BJ (cell line): ENCODE measurements around the gene GALK1. TPM values are rescaled to one million over a fixed set of nuclear protein-coding genes. Genes with fewer than 3 reads are reported as not detected.
A peak's percentile ranks its signal among the peaks of the same experiment; 100 is the strongest.

Experiments used
- CTCF ChIA-PET: fragments of 350-600 bp; formaldehyde crosslinking; extraction: SDS; loops from one replicate; lab custom pipeline; 2021; ENCODE audit warnings: antibody characterized with exemption, inconsistent platforms; lab: Yijun Ruan, JAX
- POLR2A ChIA-PET: fragments of 300-600 bp; sonication (Branson Sonifier 250); formaldehyde crosslinking; extraction: SDS; loops from one replicate; lab custom pipeline; 2021; ENCODE audit warnings: antibody characterized with exemption; lab: Charles Lee
- DNase-seq: peaks from one replicate; pipeline ENCODE4 v3.0.0-alpha.2; 2011; ENCODE audit warnings: low read depth
- H3K27me3 ChIP-seq: 2 replicates; pipeline ENCODE4 v1.6.0; 2011; ENCODE audit warnings: low read length; ENCODE audit not compliant: control insufficient read depth, insufficient read depth
- H3K36me3 ChIP-seq: 2 replicates; pipeline ENCODE4 v1.5.1; 2011; ENCODE audit warnings: low read length; ENCODE audit not compliant: control insufficient read depth, insufficient read depth
- H3K4me3 ChIP-seq: 2 replicates; pipeline ENCODE4 v1.5.1; 2011; ENCODE audit warnings: low read depth, mild to moderate bottlenecking, control low read depth, low read length
- CTCF ChIP-seq: IDR thresholded peaks from 2 replicates; pipeline ENCODE4 v1.5.1; 2011; ENCODE audit warnings: low read depth, mild to moderate bottlenecking, control low read depth, inconsistent platforms, low read length, moderate library complexity; ENCODE audit not compliant: insufficient read depth
- polyA plus RNA-seq: library from polyadenylated mRNA; depleted of rRNA; stranded (reverse); fragments of >200 nt; gene quantifications from 2 replicates; pipeline ENCODE4 v1.2.3, GENCODE V29; 2011

Gene GALK1
- polyA plus RNA-seq, 1 experiment, result 35.8 TPM

GRCh38 chr17:75750661-75751423 lies 14.2 kb downstream of the GALK1 start:
- ChIA-PET POLR2A (no interaction called here), CTCF (interaction anchor here (0.8 to 14.2 kb wide), 19 partner anchors 12 to 204 kb away, joined by 3 to 607 read pairs (median 14); partner anchors contain the start of genes GALK1, RECQL5, SAP30BP and SMIM5)
- Histone ChIP-seq H3K27me3 (no peaks in the 10 kb centered on the region), H3K36me3 (no peaks in the 10 kb centered on the region), H3K4me3 (no peak overlapping the region)
- no peak for DNase-seq
- TF ChIP-seq CTCF, result no peak

DNA sequence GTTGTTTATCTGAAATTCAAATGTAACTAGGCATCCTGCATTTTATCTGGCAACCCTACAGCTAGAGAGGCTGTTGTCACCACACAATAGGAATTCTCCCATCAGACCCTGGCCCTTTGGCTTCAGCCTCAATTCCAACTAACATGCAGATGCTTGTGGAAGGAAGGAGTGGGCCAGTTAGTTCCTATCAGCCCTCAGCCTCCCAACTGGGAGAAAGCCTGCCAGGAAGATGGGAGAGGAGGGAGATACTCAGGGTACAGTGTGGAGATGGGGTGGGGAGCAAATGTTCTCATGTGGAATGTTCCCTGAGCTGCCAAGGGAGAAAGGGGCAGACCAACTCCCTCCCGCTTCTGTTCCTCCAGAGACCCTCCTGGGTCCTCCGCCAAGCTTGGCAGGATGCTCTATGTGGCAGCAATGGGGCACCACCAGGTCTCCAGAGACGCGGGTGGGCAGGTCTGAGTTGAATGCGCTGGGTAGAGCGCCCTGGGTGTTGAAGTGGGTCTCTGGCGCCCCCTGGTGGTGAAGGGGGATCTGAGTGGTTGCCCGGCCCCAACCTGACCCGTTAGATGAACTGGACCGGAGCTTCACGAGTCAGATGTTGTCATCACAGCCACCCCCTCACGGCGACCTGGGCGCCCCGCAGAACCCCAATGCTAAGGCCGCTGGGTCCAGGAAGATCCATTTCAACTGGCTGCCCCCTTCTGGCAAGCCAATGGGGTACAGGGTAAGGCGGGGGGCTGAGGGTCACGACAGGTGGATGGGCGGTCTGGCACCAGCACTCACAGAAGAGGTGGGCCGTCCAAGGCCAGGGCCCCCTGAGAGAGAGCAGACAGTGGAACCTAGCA lies 15.2 kb downstream of the GALK1 start:
- TF ChIP-seq CTCF, result peak; percentile 92
- Histone ChIP-seq H3K36me3 (no peaks in the 10 kb centered on the region), H3K27me3 (no peaks in the 10 kb centered on the region), H3K4me3 (no peak overlapping the region)
- DNase-seq, result no peak
- POLR2A ChIA-PET, result no interaction called here
- CTCF ChIA-PET, result interaction anchor here (0.5 to 14.2 kb wide), 37 partner anchors 12 to 327 kb away, joined by 3 to 607 read pairs (median 6); partner anchors contain the start of genes GALK1, ITGB4, RECQL5 and SAP30BP

DNA sequence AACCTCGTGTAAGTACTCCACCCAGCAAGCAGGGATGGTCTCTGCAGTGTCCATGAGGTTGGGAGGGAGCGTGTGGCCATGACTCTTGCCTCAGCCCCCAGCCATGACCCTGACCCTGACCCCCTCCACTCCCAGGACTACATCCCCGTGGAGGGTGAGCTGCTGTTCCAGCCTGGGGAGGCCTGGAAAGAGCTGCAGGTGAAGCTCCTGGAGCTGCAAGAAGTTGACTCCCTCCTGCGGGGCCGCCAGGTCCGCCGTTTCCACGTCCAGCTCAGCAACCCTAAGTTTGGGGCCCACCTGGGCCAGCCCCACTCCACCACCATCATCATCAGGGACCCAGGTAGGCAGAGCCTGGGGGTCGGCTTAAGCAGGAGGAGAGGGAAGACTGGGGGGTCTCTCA lies 16.3 kb downstream of the GALK1 start:
- Histone ChIP-seq H3K4me3 (no peak overlapping the region), H3K27me3 (no peaks in the 10 kb centered on the region), H3K36me3 (no peaks in the 10 kb centered on the region)
- ChIA-PET POLR2A (no interaction called here), CTCF (interaction anchor here (1.1 to 14.2 kb wide), 20 partner anchors 11 to 196 kb away, joined by 3 to 607 read pairs (median 14); partner anchors contain the start of genes GALK1, ITGB4, RECQL5 and SAP30BP)
- no peak for TF ChIP-seq CTCF
- no peak for DNase-seq

DNA sequence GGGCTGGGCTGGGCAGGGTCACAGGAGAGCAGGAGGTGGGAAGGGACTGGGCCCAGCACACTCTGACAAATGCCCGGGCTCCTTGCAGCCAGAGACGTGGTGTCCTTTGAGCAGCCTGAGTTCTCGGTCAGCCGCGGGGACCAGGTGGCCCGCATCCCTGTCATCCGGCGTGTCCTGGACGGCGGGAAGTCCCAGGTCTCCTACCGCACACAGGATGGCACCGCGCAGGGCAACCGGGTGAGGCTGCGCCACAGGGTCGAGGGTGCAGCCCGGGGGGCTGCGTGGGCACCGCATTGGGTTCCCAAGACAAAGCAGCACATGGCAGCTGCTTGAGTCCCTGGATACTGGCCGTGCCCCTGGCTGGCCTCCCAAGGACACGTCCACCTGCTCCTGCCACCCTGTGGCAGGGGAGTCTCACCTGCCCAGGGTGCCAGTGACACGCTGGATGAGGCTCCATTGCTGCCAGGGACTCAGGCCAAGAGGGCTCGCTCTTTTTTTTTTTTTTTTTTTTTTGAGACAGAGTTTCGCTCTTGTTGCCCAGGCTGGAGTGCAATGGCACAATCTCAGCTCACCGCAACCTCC lies 21.3 kb downstream of the GALK1 start:
- POLR2A ChIA-PET, result no interaction called here
- H3K27me3 ChIP-seq, result no peaks in the 10 kb centered on the region
- TF ChIP-seq CTCF, result no peak
- no peaks in the 10 kb centered on the region for H3K36me3 ChIP-seq
- CTCF ChIA-PET, result interaction anchor here (12.2 to 14.2 kb wide), 2 partner anchors 64 to 114 kb away, joined by 502 to 607 read pairs; partner anchors contain the start of gene SMIM5
- H3K4me3 ChIP-seq, result no peak overlapping the region
- DNase-seq, result no peak
